Measurements from ENCODE around the gene POLR1H.

The POLR1H gene

DNA sequence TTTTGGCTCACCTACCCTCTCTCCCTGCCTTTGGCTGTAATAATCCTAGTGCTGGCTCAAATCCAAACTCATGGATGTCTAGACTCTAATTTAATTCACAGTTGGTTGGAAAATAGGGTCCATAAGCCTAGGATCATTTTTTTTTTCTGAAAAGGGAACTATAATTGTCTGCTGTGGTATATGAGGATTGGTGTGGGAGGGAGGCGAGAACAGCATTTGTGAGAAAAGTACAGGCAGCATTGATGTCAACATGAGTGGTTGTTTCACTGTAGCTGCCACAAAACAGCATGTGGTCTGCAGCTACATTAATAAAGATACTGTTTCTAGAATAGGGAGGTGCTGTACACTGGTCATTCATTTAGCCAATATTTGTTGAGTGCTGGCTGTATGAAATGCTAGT, 18.6 kb upstream of the POLR1H start:
- Histone ChIP-seq H3K79me2 (ENCODE audit: insufficient read depth, low read length) (no peaks in the 10 kb centered on the region), H3K9me3 (ENCODE audit: insufficient read depth, low read length) (no peaks in the 10 kb centered on the region), H3K4me2 (ENCODE audit: low read depth, low read length, poor library complexity, severe bottlenecking) (no peak overlapping the region), H3K27ac (ENCODE audit: low read depth, low read length) (no peak overlapping the region), H3K9ac (ENCODE audit: low read length) (no peak overlapping the region), H3K27me3 (ENCODE audit: low read length) (no peaks in the 10 kb centered on the region), H3F3A (ENCODE audit: insufficient read depth) (no peaks in the 10 kb centered on the region), H3K4me3 (ENCODE audit: insufficient read depth, low read length, poor library complexity, severe bottlenecking) (no peak overlapping the region), H2AFZ (ENCODE audit: low read depth, low read length, severe bottlenecking) (no peak overlapping the region), H4K20me1 (ENCODE audit: low read depth, low read length) (no peaks in the 10 kb centered on the region), H3K9me2 (replicated peaks; ENCODE audit: insufficient read depth, low read length) (no peaks in the 10 kb centered on the region), H3K36me3 (ENCODE audit: low read length) (no peaks in the 10 kb centered on the region)
- TF ChIP-seq EZH2phosphoT487 (conservative IDR thresholded peaks at IDR 0.05; ENCODE audit: low read length) = no peak
- TF ChIP-seq, protein P1, sequence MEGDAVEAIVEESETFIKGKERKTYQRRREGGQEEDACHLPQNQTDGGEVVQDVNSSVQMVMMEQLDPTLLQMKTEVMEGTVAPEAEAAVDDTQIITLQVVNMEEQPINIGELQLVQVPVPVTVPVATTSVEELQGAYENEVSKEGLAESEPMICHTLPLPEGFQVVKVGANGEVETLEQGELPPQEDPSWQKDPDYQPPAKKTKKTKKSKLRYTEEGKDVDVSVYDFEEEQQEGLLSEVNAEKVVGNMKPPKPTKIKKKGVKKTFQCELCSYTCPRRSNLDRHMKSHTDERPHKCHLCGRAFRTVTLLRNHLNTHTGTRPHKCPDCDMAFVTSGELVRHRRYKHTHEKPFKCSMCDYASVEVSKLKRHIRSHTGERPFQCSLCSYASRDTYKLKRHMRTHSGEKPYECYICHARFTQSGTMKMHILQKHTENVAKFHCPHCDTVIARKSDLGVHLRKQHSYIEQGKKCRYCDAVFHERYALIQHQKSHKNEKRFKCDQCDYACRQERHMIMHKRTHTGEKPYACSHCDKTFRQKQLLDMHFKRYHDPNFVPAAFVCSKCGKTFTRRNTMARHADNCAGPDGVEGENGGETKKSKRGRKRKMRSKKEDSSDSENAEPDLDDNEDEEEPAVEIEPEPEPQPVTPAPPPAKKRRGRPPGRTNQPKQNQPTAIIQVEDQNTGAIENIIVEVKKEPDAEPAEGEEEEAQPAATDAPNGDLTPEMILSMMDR (IDR thresholded peaks at IDR 0.05; ENCODE audit: insufficient read depth, low read length, poor library complexity, severe bottlenecking) = no peak

DNA sequence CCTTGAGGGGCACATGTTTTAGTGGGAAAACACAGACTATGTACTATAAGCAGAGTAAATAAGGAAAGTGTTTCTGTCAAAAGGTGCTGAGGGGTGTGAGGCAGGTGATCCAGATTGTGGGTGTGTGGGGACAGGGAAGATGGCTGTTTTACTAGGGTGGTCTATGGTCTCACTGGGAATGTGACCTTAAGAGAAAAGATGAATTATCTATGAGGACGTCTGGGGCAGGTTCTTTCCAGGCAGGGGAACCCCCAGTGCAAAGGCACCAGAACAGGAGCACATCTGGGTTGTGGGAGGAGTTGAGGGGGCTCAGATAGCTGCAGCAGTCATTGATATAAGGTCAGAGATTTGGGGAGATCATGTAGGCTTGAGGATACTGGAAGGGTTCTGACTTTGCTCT, 18.2 kb upstream of the POLR1H start:
- Histone ChIP-seq H3K36me3 (ENCODE audit: low read length) (no peaks in the 10 kb centered on the region), H3K27me3 (ENCODE audit: low read length) (no peaks in the 10 kb centered on the region), H3K4me2 (ENCODE audit: low read depth, low read length, poor library complexity, severe bottlenecking) (no peak overlapping the region), H3K9me3 (ENCODE audit: insufficient read depth, low read length) (no peaks in the 10 kb centered on the region), H2AFZ (ENCODE audit: low read depth, low read length, severe bottlenecking) (no peak overlapping the region), H3K9me2 (replicated peaks; ENCODE audit: insufficient read depth, low read length) (no peaks in the 10 kb centered on the region), H3K79me2 (ENCODE audit: insufficient read depth, low read length) (no peaks in the 10 kb centered on the region), H3F3A (ENCODE audit: insufficient read depth) (no peaks in the 10 kb centered on the region), H3K4me3 (ENCODE audit: insufficient read depth, low read length, poor library complexity, severe bottlenecking) (no peak overlapping the region), H3K27ac (ENCODE audit: low read depth, low read length) (no peak overlapping the region), H3K9ac (ENCODE audit: low read length) (no peak overlapping the region), H4K20me1 (ENCODE audit: low read depth, low read length) (no peaks in the 10 kb centered on the region)
- TF ChIP-seq, protein P1 (IDR thresholded peaks at IDR 0.05; ENCODE audit: insufficient read depth, low read length, poor library complexity, severe bottlenecking) = no peak

DNA sequence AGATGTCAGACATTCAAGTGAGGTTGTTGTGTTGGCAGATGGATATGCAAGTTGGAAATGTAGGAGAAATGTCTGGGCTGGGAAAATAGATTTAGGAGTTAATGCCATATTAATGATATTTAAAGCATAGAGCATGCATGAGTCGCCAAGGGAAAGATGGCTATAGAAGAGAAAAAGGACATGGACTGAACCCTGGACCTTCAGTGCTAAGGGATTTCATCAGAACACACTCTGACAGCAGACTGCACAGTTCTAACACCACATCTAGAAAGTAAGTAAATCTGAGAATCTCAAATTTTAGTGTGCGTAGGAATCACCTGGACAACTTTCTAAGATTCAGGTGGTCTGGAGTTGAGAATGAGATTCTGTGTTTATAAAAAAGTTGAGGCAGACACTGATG, 17.3 kb upstream of the POLR1H start:
- no peak for TF ChIP-seq EZH2phosphoT487 (conservative IDR thresholded peaks at IDR 0.05; ENCODE audit: low read length)
- TF ChIP-seq, protein P1 (IDR thresholded peaks at IDR 0.05; ENCODE audit: insufficient read depth, low read length, poor library complexity, severe bottlenecking) = no peak
- H3K9me2 ChIP-seq (replicated peaks; ENCODE audit: insufficient read depth, low read length) = no peaks in the 10 kb centered on the region

DNA sequence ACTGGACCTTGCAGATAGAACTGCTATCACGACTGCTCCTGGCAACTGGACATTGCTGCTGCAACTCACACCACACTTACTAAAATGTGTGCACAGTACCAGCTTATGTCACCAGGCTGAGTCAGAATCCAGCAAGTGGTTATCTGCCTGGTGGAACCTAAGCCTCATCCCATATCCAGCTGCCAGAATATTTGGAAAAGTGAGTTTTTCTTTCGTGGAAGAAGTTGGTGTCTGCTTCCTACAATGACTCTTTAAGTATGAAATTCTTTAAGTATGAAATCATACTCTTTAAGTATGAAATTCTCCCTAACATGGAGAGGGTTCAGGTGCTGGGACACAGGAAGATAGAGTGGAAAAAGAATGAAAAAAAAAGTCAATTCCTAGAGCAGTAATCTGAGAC, 16.4 kb upstream of the POLR1H start:
- Histone ChIP-seq H3K9ac (ENCODE audit: low read length) (no peak overlapping the region), H3K9me3 (ENCODE audit: insufficient read depth, low read length) (no peaks in the 10 kb centered on the region), H3K4me3 (ENCODE audit: insufficient read depth, low read length, poor library complexity, severe bottlenecking) (no peak overlapping the region), H3K27ac (ENCODE audit: low read depth, low read length) (no peak overlapping the region), H3F3A (ENCODE audit: insufficient read depth) (no peaks in the 10 kb centered on the region), H2AFZ (ENCODE audit: low read depth, low read length, severe bottlenecking) (no peak overlapping the region), H3K36me3 (ENCODE audit: low read length) (no peaks in the 10 kb centered on the region), H3K4me2 (ENCODE audit: low read depth, low read length, poor library complexity, severe bottlenecking) (no peak overlapping the region), H3K79me2 (ENCODE audit: insufficient read depth, low read length) (no peaks in the 10 kb centered on the region), H3K9me2 (replicated peaks; ENCODE audit: insufficient read depth, low read length) (no peaks in the 10 kb centered on the region), H4K20me1 (ENCODE audit: low read depth, low read length) (no peaks in the 10 kb centered on the region), H3K27me3 (ENCODE audit: low read length) (no peaks in the 10 kb centered on the region)
- TF ChIP-seq, protein P1 (IDR thresholded peaks at IDR 0.05; ENCODE audit: insufficient read depth, low read length, poor library complexity, severe bottlenecking) = no peak
- no peak for TF ChIP-seq EZH2phosphoT487 (conservative IDR thresholded peaks at IDR 0.05; ENCODE audit: low read length)

More for the DNA sequence above, 17.3 kb upstream of the POLR1H start:
- Histone ChIP-seq H3K4me3 (ENCODE audit: insufficient read depth, low read length, poor library complexity, severe bottlenecking) (no peak overlapping the region), H3K79me2 (ENCODE audit: insufficient read depth, low read length) (no peaks in the 10 kb centered on the region), H3F3A (ENCODE audit: insufficient read depth) (no peaks in the 10 kb centered on the region), H4K20me1 (ENCODE audit: low read depth, low read length) (no peaks in the 10 kb centered on the region), H3K36me3 (ENCODE audit: low read length) (no peaks in the 10 kb centered on the region), H3K9me3 (ENCODE audit: insufficient read depth, low read length) (no peaks in the 10 kb centered on the region), H3K4me2 (ENCODE audit: low read depth, low read length, poor library complexity, severe bottlenecking) (no peak overlapping the region), H3K9ac (ENCODE audit: low read length) (no peak overlapping the region), H3K27ac (ENCODE audit: low read depth, low read length) (no peak overlapping the region), H3K27me3 (ENCODE audit: low read length) (no peaks in the 10 kb centered on the region), H2AFZ (ENCODE audit: low read depth, low read length, severe bottlenecking) (no peak overlapping the region)

Data from SU-DHL-6 (cell line).